HL-60/S4 treated with retinoic acid at 250 ng/mL for 4 days and 3 days (cell line): Measurements from ENCODE around the gene SHANK3.
"Not testable (repeated sequence)": the region's sequence is repeated elsewhere in the genome, so short reads cannot be mapped to it uniquely, and the experiment has no call there.

Experiments
- in situ Hi-C: fragments of 300-500 bp; cut with MboI; formaldehyde crosslinking; loops from 2 replicates; pipeline ENCODE4 v1.7.0; 2022; ENCODE audit warnings: low sequenced_read_pairs

SHANK3 gene

GRCh38 chr22:50672471-50673230 is at the start of gene SHANK3:
Gene SHANK3 (plus strand): TSS chr22:50672823.
- in situ Hi-C loops = no loop called here

- in situ Hi-C loops = no loop called here
Measured at GRCh38 chr22:50624347-50625130, 48.1 kb upstream of the SHANK3 start.

- in situ Hi-C loops = no loop called here
Measured at GRCh38 chr22:50625131-50625567, 47.5 kb upstream of the SHANK3 start.

GRCh38 chr22:50625568-50626313 is 46.9 kb upstream of the SHANK3 start:
- in situ Hi-C loops = no loop called here

GRCh38 chr22:50626314-50626849 is 46.2 kb upstream of the SHANK3 start:
- in situ Hi-C loops = no loop called here

GRCh38 chr22:50626850-50627641 is 45.6 kb upstream of the SHANK3 start:
- in situ Hi-C loops = no loop called here

GRCh38 chr22:50627642-50628542 is 44.7 kb upstream of the SHANK3 start, which contains the start of gene ARSA:
Gene ARSA (minus strand): TSS chr22:50628152. CDS start chr22:50627779, 373 bp downstream.
- in situ Hi-C loops = no loop called here

GRCh38 chr22:50628543-50629134 is 44.0 kb upstream of the SHANK3 start:
- in situ Hi-C loops = no loop called here

GRCh38 chr22:50630376-50630775 is 42.2 kb upstream of the SHANK3 start:
- in situ Hi-C loops = no loop called here

- in situ Hi-C loops = no loop called here
Measured at GRCh38 chr22:50633086-50633485, 39.5 kb upstream of the SHANK3 start.

GRCh38 chr22:50633771-50634170 is 38.9 kb upstream of the SHANK3 start:
- in situ Hi-C loops = no loop called here

GRCh38 chr22:50635591-50635990 is 37.0 kb upstream of the SHANK3 start:
- in situ Hi-C loops = no loop called here

GRCh38 chr22:50640296-50640695 is 32.3 kb upstream of the SHANK3 start:
- in situ Hi-C loops = not testable (repeated sequence)

- in situ Hi-C loops = no loop called here
Measured at GRCh38 chr22:50640857-50641647, 31.6 kb upstream of the SHANK3 start.

- in situ Hi-C loops = no loop called here
Measured at GRCh38 chr22:50641696-50642607, 30.7 kb upstream of the SHANK3 start.

- in situ Hi-C loops = not testable (repeated sequence)
Measured at GRCh38 chr22:50643021-50643820, 29.4 kb upstream of the SHANK3 start.
